Activated T-helper 1 cell treated with Interleukin-2 at 50 U/mL for 16 hours (primary cell): ENCODE measurements around the gene LGI2.
"Not testable (repeated sequence)": the region's sequence is repeated elsewhere in the genome, so short reads cannot be mapped to it uniquely, and the experiment has no call there.

Experiments
- DNase-seq: peaks from one replicate; pipeline ENCODE4 v3.0.0-alpha.2; 2020; ENCODE audit warnings: low read depth

The LGI2 gene

GRCh38 chr4:25050370-25051078 is 19.8 kb upstream of the LGI2 start:
- no peak for DNase-seq

GRCh38 chr4:25043548-25043947 is 12.8 kb upstream of the LGI2 start:
- no peak for DNase-seq

- DNase-seq, result no peak
Observed at GRCh38 chr4:25033526-25033925, 2.8 kb upstream of the LGI2 start.

GRCh38 chr4:25032126-25032525 is 1.4 kb upstream of the LGI2 start:
- DNase-seq, result no peak

- no peak for DNase-seq
Observed at GRCh38 chr4:25031077-25031621, 403 bp upstream of the LGI2 start.

- no peak for DNase-seq
Observed at GRCh38 chr4:25029479-25030276, 1.1 kb downstream of the LGI2 start.

- DNase-seq, result no peak
Observed at GRCh38 chr4:25028851-25029250, 1.9 kb downstream of the LGI2 start.

- DNase-seq, result no peak
Observed at GRCh38 chr4:25022766-25023165, 8.0 kb downstream of the LGI2 start.

GRCh38 chr4:25021216-25021615 is 9.5 kb downstream of the LGI2 start:
- DNase-seq, result no peak

- DNase-seq, result no peak
Observed at GRCh38 chr4:25020236-25020635, 10.5 kb downstream of the LGI2 start.

- DNase-seq, result no peak
Observed at GRCh38 chr4:25019501-25019900, 11.2 kb downstream of the LGI2 start.

- no peak for DNase-seq
Observed at GRCh38 chr4:25015012-25015411, 15.7 kb downstream of the LGI2 start.

- not testable (repeated sequence) for DNase-seq
Observed at GRCh38 chr4:25014662-25014983, 16.1 kb downstream of the LGI2 start.

GRCh38 chr4:25013756-25014661 is 16.7 kb downstream of the LGI2 start:
- DNase-seq, result no peak

GRCh38 chr4:25012655-25013054 is 18.1 kb downstream of the LGI2 start:
- no peak for DNase-seq

GRCh38 chr4:25011135-25011866 is 19.4 kb downstream of the LGI2 start:
- no peak for DNase-seq

- DNase-seq, result no peak
Observed at GRCh38 chr4:25007598-25007997, 23.1 kb downstream of the LGI2 start.

GRCh38 chr4:25002681-25003080 is 28.1 kb downstream of the LGI2 start:
- DNase-seq, result no peak

- no peak for DNase-seq
Observed at GRCh38 chr4:25001509-25001908, 29.2 kb downstream of the LGI2 start.

GRCh38 chr4:25000639-25001038 is 30.1 kb downstream of the LGI2 start:
- DNase-seq, result no peak

- no peak for DNase-seq
Observed at GRCh38 chr4:24999392-25000089, 31.2 kb downstream of the LGI2 start.
